HG03521 (cell line): ENCODE data around the gene HECTD4.
A peak's percentile ranks its signal among the peaks of the same experiment; 100 is the strongest.
"Not testable (repeated sequence)": the region's sequence is repeated elsewhere in the genome, so short reads cannot be mapped to it uniquely, and the experiment has no call there.

Experiments used
- ATAC-seq: cut with Tn5 transposase; IDR thresholded peaks from one replicate; pipeline ENCODE4 v1.9.1; 2021; ENCODE audit warnings: mild to moderate bottlenecking, moderate library complexity; ENCODE audit not compliant: unreplicated experiment

The HECTD4 gene

GRCh38 chr12:112381883-112382796 is at the start of gene HECTD4:
Gene HECTD4 (minus strand): TSS chr12:112382431. CDS start chr12:112382128, 303 bp downstream.
- ATAC-seq, result peak; percentile 87

GRCh38 chr12:112431965-112432364 is 49.7 kb upstream of the HECTD4 start:
- ATAC-seq, result no peak

- ATAC-seq, result no peak
Measured at GRCh38 chr12:112430929-112431328, 48.7 kb upstream of the HECTD4 start.

GRCh38 chr12:112427760-112428159 is 45.5 kb upstream of the HECTD4 start:
- ATAC-seq, result no peak

- no peak for ATAC-seq
Measured at GRCh38 chr12:112425582-112426382, 43.6 kb upstream of the HECTD4 start.

GRCh38 chr12:112424126-112424525 is 41.9 kb upstream of the HECTD4 start:
- no peak for ATAC-seq

- no peak for ATAC-seq
Measured at GRCh38 chr12:112422531-112422930, 40.3 kb upstream of the HECTD4 start.

GRCh38 chr12:112421363-112421762 is 39.1 kb upstream of the HECTD4 start:
- no peak for ATAC-seq

GRCh38 chr12:112420740-112421139 is 38.5 kb upstream of the HECTD4 start:
- ATAC-seq, result no peak

- peak; percentile 44 for ATAC-seq
Measured at GRCh38 chr12:112419297-112420133, 37.3 kb upstream of the HECTD4 start.

GRCh38 chr12:112418608-112419296 is 36.5 kb upstream of the HECTD4 start, which contains the start of gene PTPN11:
Gene PTPN11 (plus strand): TSS chr12:112418947. CDS start chr12:112419112, 165 bp downstream.
- peak; percentile 66 for ATAC-seq

GRCh38 chr12:112418273-112418607 is 36.0 kb upstream of the HECTD4 start:
- ATAC-seq, result no peak

- not testable (repeated sequence) for ATAC-seq
Measured at GRCh38 chr12:112415457-112415856, 33.2 kb upstream of the HECTD4 start.

- no peak for ATAC-seq
Measured at GRCh38 chr12:112413855-112414625, 31.8 kb upstream of the HECTD4 start.

- ATAC-seq, result no peak
Measured at GRCh38 chr12:112409906-112410244, 27.6 kb upstream of the HECTD4 start.

GRCh38 chr12:112409064-112409905 is 27.1 kb upstream of the HECTD4 start, which contains the start of gene RPL6:
Gene RPL6 (minus strand): TSS chr12:112409605. CDS start chr12:112408656, 949 bp downstream.
- peak; percentile 82 for ATAC-seq

- ATAC-seq, result no peak
Measured at GRCh38 chr12:112408621-112409020, 26.4 kb upstream of the HECTD4 start.

- not testable (repeated sequence) for ATAC-seq
Measured at GRCh38 chr12:112407683-112408082, 25.5 kb upstream of the HECTD4 start.
